HepG2 (cell line): ENCODE data around the gene TBX10. TPM values are rescaled to one million over a fixed set of nuclear protein-coding genes. Genes with fewer than 3 reads are reported as not detected.

Source experiments
- ARNT ChIP-seq: fragments of 450-650 bp; IDR thresholded peaks from 2 replicates; pipeline ENCODE4 v1.6.1; 2017
- EEA1 ChIP-seq: sonication (generic); formaldehyde crosslinking; IDR thresholded peaks from 2 replicates; pipeline ENCODE4 v1.5.1; 2020; ENCODE audit warnings: mild to moderate bottlenecking, missing genetic modification reagents, borderline replicate concordance
- FOSL2 ChIP-seq: sonication (generic); formaldehyde crosslinking; IDR thresholded peaks from 2 replicates; pipeline ENCODE4 v1.4.0; 2020; ENCODE audit warnings: missing genetic modification reagents
- HMG20A ChIP-seq: IDR thresholded peaks from 2 replicates; pipeline ENCODE4 v1.6.1; 2016; ENCODE audit warnings: borderline replicate concordance
- KMT2A ChIP-seq: sonication (generic); formaldehyde crosslinking; IDR thresholded peaks from 2 replicates; pipeline ENCODE4 v1.4.0; 2020; ENCODE audit warnings: missing genetic modification reagents
- MIXL1 ChIP-seq: IDR thresholded peaks from 2 replicates; pipeline ENCODE4 v1.6.1; 2016
- POLR2AphosphoS2 ChIP-seq: IDR thresholded peaks from 2 replicates; pipeline ENCODE4 v1.6.1; 2011; ENCODE audit warnings: low read depth, low read length, improper control_type of control experiment
- RCOR2 ChIP-seq: IDR thresholded peaks from 2 replicates; pipeline ENCODE4 v1.6.1; 2016; ENCODE audit warnings: missing biosample characterization, missing genetic modification reagents
- SP4 ChIP-seq: sonication (generic); formaldehyde crosslinking; IDR thresholded peaks from 2 replicates; pipeline ENCODE4 v1.8.1; 2023; ENCODE audit warnings: mild to moderate bottlenecking, missing genetic modification reagents
- YY1 ChIP-seq: IDR thresholded peaks from 2 replicates; pipeline ENCODE4 v1.6.1; 2011; ENCODE audit warnings: low read length, low read depth, moderate library complexity, mild to moderate bottlenecking; ENCODE audit not compliant: insufficient read depth, insufficient replicate concordance
- ZNF234 ChIP-seq: sonication (generic); formaldehyde crosslinking; conservative IDR thresholded peaks from 2 replicates; pipeline ENCODE4 v1.5.1; 2020; ENCODE audit warnings: mild to moderate bottlenecking, missing genetic modification reagents
- ZNF800 ChIP-seq: sonication (generic); formaldehyde crosslinking; IDR thresholded peaks from 2 replicates; pipeline ENCODE4 v1.4.0; 2020; ENCODE audit warnings: missing genetic modification reagents
- polyA plus RNA-seq, 8 experiments: library from polyadenylated mRNA; depleted of rRNA in 3 of 8; stranded (reverse) in 7 of 8; unstranded in 1 of 8; fragments of >200 nt; fragmentation: Illumina TruSeq in 4 of 8; extraction: Trizol in 4 of 8; gene quantifications; 2 replicates each; pipeline versions ENCODE4 v1.2.1 to v1.2.3, GENCODE V29; 2011 to 2016; ENCODE audit warnings: low read depth in 4 of 8, missing spikeins in 1 of 8, mixed read lengths in 1 of 8; ENCODE audit not compliant: insufficient read depth in 1 of 8
- total RNA-seq, 5 experiments: library from RNA; depleted of rRNA; stranded (reverse); fragments of >200 nt; fragmentation: Illumina TruSeq; extraction: Trizol; gene quantifications; 2 replicates each; pipeline ENCODE4 v1.2.3, GENCODE V29; 2016; ENCODE audit warnings: low read depth in 1 of 5
- TF ChIP-seq, protein P1 (sequence below): sonication (generic); formaldehyde crosslinking; IDR thresholded peaks from 2 replicates; pipeline ENCODE4 v1.4.0; 2020; ENCODE audit warnings: missing genetic modification reagents
- TF ChIP-seq, protein P2 (sequence below): sonication (generic); formaldehyde crosslinking; IDR thresholded peaks from 2 replicates; pipeline ENCODE4 v1.9.0; 2022; ENCODE audit warnings: missing genetic modification reagents, mild to moderate bottlenecking, borderline replicate concordance
- TF ChIP-seq, protein P3 (sequence below): sonication (generic); formaldehyde crosslinking; IDR thresholded peaks from 2 replicates; pipeline ENCODE4 v1.4.0; 2020; ENCODE audit warnings: mild to moderate bottlenecking, missing genetic modification reagents

Gene TBX10
- total and polyA plus RNA-seq, 2 of the 13 experiments (the other 11 are each of a cell fraction or from before 2014, with no cell fraction given) = 0.27 to 1.7 TPM

DNA sequence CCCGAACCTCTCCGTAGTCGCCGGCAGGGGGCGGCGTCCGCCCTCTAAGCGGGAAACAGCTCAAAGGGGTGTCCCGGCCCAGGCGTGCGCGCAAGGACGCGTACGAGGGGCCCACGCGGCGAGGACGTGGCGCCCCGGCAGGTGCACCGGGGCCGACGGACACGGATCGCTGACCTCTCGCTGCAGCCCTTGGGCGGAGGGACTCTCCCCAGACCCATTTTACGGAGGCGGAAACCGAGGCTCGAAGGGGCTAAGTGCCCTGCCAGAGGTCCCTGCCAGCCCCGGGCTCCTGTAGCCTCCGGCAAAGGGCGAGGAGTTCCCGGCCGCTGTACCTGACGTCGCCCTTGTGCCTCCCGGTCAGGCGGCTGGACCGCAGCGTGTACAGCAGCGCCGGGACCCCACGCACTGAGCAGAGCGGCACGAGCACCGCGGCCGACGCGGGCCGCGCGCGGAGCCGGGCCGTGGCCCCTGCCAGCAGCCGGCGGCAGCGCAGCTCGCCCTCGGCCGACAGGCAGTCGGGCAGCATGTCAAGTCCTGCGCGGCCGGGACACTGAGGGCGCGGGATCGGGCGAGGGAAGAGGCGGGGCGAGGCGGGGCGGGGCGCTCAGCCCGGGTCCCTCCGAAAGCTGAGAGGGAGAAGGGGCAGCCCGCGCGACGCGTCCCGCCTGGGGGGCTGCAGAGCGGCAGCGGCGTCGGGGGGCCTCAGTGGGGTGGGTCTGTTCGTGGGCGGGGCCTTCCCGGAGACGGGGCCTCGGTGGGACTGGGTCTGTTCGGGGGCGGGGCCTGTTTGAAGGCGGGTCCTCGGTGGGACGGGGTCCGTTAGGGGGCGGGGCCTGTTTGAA, 10.0 kb downstream of the TBX10 start, which contains the start of gene NUDT8 (continued):
- TF ChIP-seq, protein P1, sequence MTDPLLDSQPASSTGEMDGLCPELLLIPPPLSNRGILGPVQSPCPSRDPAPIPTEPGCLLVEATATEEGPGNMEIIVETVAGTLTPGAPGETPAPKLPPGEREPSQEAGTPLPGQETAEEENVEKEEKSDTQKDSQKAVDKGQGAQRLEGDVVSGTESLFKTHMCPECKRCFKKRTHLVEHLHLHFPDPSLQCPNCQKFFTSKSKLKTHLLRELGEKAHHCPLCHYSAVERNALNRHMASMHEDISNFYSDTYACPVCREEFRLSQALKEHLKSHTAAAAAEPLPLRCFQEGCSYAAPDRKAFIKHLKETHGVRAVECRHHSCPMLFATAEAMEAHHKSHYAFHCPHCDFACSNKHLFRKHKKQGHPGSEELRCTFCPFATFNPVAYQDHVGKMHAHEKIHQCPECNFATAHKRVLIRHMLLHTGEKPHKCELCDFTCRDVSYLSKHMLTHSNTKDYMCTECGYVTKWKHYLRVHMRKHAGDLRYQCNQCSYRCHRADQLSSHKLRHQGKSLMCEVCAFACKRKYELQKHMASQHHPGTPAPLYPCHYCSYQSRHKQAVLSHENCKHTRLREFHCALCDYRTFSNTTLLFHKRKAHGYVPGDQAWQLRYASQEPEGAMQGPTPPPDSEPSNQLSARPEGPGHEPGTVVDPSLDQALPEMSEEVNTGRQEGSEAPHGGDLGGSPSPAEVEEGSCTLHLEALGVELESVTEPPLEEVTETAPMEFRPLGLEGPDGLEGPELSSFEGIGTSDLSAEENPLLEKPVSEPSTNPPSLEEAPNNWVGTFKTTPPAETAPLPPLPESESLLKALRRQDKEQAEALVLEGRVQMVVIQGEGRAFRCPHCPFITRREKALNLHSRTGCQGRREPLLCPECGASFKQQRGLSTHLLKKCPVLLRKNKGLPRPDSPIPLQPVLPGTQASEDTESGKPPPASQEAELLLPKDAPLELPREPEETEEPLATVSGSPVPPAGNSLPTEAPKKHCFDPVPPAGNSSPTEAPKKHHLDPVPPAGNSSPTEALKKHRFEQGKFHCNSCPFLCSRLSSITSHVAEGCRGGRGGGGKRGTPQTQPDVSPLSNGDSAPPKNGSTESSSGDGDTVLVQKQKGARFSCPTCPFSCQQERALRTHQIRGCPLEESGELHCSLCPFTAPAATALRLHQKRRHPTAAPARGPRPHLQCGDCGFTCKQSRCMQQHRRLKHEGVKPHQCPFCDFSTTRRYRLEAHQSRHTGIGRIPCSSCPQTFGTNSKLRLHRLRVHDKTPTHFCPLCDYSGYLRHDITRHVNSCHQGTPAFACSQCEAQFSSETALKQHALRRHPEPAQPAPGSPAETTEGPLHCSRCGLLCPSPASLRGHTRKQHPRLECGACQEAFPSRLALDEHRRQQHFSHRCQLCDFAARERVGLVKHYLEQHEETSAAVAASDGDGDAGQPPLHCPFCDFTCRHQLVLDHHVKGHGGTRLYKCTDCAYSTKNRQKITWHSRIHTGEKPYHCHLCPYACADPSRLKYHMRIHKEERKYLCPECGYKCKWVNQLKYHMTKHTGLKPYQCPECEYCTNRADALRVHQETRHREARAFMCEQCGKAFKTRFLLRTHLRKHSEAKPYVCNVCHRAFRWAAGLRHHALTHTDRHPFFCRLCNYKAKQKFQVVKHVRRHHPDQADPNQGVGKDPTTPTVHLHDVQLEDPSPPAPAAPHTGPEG (CRISPR knock-in tag) = no peak
- TF ChIP-seq HMG20A (peak; percentile 29; the same call in 1 of the 2 replicates), ARNT (no peak), FOSL2 (CRISPR knock-in tag) (peak; percentile 46; the same call in 1 of the 2 replicates), ZNF800 (CRISPR knock-in tag) (no peak), POLR2AphosphoS2 (no peak), ZNF234 (CRISPR knock-in tag) (0 out of 2 replicates have a peak, but pooled peaks have one; percentile 26), RCOR2 (CRISPR knock-in tag) (peak; percentile 69), MIXL1 (CRISPR knock-in tag) (0 out of 2 replicates have a peak, but pooled peaks have one; percentile 33), SP4 (CRISPR knock-in tag) (no peak; the same call in 1 of the 2 replicates), EEA1 (CRISPR knock-in tag) (0 out of 2 replicates have a peak, but pooled peaks have one; percentile 55), YY1 (no peak), KMT2A (CRISPR knock-in tag) (no peak)
- TF ChIP-seq, protein P2, sequence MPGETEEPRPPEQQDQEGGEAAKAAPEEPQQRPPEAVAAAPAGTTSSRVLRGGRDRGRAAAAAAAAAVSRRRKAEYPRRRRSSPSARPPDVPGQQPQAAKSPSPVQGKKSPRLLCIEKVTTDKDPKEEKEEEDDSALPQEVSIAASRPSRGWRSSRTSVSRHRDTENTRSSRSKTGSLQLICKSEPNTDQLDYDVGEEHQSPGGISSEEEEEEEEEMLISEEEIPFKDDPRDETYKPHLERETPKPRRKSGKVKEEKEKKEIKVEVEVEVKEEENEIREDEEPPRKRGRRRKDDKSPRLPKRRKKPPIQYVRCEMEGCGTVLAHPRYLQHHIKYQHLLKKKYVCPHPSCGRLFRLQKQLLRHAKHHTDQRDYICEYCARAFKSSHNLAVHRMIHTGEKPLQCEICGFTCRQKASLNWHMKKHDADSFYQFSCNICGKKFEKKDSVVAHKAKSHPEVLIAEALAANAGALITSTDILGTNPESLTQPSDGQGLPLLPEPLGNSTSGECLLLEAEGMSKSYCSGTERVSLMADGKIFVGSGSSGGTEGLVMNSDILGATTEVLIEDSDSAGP (CRISPR knock-in tag) = peak; percentile 79
- TF ChIP-seq, protein P3, sequence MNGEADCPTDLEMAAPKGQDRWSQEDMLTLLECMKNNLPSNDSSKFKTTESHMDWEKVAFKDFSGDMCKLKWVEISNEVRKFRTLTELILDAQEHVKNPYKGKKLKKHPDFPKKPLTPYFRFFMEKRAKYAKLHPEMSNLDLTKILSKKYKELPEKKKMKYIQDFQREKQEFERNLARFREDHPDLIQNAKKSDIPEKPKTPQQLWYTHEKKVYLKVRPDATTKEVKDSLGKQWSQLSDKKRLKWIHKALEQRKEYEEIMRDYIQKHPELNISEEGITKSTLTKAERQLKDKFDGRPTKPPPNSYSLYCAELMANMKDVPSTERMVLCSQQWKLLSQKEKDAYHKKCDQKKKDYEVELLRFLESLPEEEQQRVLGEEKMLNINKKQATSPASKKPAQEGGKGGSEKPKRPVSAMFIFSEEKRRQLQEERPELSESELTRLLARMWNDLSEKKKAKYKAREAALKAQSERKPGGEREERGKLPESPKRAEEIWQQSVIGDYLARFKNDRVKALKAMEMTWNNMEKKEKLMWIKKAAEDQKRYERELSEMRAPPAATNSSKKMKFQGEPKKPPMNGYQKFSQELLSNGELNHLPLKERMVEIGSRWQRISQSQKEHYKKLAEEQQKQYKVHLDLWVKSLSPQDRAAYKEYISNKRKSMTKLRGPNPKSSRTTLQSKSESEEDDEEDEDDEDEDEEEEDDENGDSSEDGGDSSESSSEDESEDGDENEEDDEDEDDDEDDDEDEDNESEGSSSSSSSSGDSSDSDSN (CRISPR knock-in tag) = peak; percentile 68; the same call in 1 of the 2 replicates
